HG02852 (cell line): ENCODE data around the gene SNX24.
"Not testable (repeated sequence)": the region's sequence is repeated elsewhere in the genome, so short reads cannot be mapped to it uniquely, and the experiment has no call there.

Experiments used
- ATAC-seq: cut with Tn5 transposase; IDR thresholded peaks from one replicate; pipeline ENCODE4 v1.9.1; 2021; ENCODE audit warnings: mild to moderate bottlenecking, moderate library complexity; ENCODE audit not compliant: unreplicated experiment

SNX24 gene

DNA sequence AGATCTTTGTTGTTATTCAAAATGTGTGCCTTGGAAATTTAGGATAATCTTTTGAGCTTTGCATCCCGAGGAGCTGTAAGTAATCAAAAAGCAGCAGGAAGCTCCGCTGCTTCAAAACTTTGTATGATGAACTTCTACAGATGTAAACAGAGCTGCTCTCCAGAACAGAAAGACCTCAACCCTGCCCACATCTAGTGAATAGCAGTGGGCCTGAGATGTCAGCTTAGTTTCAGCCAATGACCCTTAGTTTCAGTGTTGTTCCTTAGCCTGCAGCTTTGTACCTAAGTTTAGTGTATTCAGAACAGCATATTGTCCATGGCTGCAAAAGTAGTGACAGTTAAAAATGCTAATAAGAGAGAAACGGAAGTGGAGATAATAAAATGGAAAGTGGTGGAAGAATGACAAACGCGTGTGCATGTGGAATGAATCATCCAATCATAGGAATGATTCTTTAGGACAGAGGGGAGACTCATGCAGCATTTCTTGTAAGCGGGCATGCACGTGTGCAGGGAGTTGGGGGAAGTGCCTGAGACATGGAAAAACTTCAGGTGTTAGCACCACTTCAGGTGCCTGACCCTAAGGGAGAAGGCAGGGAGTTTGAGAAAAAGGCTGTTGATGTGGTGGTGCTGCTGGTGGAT lies 24.9 kb downstream of the SNX24 start:
- ATAC-seq, result no peak

DNA sequence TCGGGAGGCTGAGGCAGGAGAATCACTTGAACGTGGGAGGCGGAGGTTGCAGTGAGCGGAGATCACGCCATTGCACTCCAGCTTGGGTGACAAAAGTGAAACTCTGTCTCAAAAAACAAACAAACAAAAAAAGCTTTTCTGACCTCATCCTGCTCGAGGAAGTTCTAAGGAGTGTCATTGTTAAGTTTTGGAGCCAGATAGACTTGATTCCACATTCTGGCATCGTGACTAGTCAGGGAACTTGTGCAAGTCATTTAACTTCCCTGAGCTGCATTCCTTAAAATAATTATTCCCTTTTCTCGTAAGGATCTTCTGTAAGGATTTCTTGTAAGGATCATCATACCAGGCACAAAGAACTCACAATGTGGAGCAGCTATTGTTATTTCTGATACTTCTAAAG lies 26.2 kb downstream of the SNX24 start:
- no peak for ATAC-seq

DNA sequence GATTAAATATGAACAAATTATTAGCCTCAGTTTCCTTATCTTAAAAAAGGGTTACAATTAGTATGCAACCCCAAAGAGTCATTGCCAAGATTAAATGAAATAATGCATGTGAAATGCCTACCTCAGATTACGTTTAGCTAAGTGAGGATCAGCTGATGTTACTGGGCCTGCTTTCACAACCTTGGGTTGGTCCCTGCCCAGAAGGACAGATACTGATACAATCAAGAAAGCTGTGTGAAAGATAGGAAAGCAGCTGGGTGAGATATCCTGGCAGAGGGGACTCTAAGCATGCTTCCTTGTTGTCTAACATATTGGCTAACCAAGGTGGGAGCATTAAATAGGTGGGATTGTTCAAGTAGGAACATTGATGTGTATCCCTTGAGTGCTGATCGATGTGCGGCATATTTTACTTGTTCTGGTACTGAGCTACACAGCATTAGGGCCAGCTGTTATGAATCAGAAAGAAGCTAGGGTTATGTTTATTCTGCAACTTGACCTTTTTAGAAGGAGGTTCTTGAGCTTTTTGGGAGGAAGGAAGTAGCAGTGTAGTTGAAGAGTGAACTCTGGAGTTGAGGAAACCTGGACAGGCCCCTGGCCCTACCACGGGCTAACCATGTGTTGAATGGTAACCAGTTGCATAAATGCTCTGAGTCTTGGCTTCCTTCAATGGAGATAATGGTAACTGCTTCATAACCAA lies 28.9 kb downstream of the SNX24 start:
- no peak for ATAC-seq

DNA sequence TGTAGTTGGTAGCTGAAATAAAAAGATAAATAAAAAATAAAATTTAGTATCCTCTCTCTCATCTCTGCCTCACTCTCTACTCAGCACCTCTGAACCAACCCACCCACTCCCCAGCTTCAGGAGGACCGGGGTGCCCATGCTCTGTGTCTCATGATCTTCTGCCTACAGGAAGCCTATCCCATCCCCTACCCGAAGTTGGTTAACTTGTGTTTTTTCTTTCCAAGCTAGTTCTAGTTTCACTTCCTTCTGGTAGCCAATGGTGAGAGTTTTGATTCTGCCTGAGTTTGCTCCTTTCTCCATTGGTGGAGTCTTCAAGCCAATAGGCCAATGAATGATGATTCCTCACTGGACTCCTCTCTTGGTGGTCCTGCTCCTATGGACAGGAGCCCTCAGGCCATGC lies 32.1 kb downstream of the SNX24 start:
- ATAC-seq, result peak; percentile 54

DNA sequence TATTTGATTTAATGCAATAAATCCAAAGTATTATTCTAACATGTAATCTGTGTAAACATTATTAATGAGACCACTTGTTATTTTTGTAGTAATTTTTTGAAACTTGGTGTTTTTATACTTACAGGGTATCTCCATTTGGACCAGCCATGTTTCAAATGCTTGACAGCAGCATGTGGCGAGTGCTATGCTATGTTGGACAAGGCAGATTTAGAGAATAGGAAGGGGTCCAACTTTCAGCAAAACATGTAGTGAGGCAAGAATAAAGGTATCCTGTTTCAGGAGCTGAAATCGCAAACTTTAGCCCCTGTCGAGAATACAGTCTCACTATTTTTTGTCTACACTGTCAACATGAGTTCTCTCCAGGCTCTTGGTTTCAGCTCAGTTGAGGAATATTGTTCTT lies 33.7 kb downstream of the SNX24 start:
- no peak for ATAC-seq

DNA sequence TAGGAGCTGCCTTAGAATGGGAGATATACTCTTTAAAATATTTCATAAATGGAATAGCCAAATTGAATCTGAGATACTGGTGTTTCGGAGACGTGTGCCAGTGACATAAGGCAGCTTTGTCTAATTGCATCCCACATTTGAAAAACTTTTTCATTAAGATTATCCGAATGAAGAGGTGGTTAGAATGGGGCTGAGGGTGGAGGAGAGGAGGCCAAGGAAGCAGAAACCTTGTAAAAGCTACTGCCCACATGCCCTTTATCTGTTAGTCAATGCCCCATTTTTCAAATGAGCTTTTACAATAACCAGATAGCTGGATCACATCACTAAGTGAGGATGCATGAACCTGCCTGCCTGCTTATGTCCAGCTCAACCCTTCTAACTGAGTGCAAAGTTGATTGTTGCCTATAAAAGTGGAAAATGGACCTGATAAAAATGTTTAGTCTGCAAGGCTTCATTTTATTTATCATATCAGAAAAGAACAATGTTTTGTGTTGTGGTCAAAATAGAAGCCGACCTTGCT lies 34.8 kb downstream of the SNX24 start:
- ATAC-seq, result no peak

DNA sequence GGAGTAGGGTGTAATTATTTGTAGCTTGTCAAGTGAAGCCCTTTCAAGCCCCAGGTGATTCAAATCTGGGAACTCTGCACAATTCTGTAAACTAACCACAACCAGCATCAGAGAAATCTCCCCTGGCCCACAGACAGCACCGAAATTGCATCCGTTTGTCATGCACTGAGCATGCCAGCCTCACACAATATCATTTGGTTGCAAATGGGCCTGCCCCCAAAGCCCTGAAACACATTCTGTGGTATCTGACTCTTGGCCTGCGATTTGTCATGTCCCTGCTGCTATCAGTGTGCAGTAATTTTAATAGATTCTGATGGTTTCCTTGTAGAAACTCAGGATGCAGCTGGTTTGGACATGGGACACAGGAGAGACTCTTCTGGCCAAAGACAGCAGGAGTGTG lies 35.3 kb downstream of the SNX24 start:
- peak; percentile 81 for ATAC-seq

DNA sequence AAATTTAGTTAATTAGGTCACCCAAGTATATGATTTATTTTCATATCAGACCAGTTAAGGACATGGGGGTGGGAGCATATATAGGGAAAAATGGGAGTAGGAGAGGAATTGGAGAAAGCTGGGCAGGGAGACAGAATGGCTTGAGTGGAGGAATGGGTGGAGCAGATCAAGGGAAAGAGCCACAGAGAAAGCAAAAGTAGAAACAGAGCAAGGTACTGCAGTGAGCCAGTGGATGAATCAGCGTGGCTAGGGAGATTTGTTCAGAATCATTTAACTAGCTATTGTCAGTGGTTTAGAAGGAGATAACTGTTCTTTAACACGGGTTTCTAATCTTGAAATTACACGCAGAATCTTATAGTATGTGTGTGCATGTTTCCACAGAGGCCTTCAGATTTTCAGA lies 37.4 kb downstream of the SNX24 start:
- ATAC-seq, result peak; percentile 50

DNA sequence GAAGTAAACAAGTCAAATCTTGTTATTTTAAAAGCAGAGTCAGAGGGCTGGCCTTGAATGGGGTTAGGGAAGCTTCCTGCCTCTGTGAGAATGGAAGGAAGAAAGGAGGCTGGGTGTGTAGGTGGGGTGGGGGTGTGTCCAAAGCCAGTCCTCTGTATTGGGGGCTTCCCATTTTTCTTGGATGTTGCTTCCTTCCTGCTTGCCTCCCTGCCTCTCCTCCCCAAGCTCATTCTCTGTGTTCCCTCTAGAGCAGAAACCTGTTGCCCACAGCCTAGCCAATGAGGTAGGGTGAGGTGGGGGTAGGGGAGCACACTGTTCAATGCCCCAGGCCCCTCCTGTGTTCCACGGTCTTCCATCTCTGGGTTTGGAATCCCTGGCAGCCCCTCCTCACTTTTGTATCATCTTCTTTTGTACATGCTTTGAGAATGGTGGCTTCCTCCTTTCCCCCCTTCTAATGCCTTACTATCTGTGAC lies 39.7 kb downstream of the SNX24 start:
- no peak for ATAC-seq

DNA sequence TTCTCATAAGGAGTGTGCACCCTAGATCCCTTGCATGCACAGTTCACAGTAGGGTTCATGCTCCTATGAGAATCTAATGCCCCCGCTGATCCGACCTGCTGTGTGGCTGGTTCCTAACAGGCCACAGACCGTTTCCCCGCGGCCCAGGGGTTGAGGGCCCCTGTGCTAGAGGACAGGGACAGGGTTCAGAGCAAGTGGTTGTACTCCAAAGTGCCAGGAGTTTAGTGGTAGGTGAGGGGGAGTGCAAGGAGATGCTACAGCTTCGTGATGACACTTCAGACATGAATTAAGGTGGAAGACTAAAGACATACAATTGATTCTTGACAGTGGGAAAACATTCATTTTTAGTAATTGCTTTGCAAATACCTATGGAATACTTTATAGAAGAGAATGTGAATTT lies 40.5 kb downstream of the SNX24 start:
- no peak for ATAC-seq

DNA sequence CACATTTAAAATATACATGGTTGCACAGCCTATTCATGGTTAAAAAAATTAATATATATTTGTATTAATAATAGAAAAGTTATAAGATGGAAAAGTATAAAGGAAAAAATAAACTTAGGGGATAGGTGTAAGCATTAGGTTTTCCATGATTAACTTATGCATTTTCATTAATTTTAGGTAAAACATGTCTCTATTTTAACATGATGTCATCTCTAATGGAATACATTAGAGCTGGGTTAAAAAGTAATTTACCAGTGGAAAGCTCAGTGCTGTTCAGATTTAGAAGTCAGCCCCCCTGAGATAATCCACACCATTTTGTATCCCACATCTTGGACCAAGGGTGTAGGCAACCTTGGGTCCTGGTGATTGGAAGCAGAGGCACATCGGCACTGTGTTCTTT lies 49.7 kb downstream of the SNX24 start:
- no peak for ATAC-seq

DNA sequence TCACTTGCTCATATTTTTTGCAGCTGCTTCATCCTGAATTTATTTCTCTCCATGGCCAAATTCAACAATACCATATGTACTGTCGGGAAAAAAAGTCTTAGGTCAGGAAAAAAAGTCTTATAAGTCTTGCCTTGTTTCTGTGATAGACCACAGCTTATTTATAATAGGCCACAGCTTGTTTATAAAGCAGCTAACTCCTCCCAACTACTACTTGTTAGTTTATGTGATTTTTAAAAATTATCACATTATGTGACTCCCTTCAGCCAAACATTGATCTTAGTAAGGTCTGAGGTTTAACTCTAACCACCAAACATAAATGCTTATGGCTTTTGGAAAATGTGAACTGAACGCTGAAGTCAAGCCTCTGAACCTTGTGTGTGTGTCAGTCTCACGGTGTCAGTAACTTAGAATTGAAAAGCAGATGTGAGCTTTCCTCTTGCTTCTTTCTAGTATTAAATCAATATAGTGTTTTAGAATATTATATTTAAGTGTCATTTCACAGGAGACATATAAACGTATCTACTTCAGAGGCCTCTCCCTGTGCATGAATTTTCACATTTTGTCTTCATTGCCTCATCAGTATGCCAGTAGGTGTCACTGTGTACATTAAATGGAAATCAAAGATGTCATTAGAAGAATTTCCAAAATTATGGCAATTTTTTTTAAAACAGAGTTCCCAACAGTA lies 51.3 kb downstream of the SNX24 start:
- ATAC-seq, result no peak

DNA sequence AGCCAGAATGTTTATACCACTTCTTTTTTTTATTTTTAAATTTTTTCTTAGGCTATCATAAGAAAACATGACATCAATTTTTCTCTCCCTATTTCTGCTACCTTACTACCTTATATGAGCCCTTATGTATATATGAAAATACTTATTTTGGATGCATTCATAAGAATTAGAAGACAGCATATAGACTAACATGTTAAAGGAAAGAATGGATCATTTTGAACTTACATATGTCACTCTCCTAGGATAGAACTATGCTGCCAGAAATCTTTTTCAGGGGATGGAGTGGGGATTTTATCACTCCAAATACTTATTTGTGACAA lies 51.8 kb downstream of the SNX24 start:
- no peak for ATAC-seq

DNA sequence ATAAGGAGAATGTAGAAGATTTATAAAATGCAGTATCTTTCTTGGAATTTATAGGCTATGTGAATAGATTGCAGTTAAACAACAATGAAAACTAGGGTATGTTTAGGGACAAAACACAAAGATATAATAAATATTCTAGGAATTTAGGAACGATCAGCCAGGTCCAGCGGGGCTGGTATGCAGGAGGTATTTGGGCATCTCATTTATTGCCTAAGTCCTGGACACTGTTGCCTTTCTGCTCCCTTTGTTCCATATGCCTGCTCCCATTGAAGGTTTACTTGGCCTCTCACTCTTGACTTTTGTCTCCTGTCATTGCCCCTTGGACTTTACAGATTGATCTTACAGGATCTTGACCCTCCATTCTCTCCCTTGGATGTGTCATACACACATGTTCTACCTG lies 55.9 kb downstream of the SNX24 start:
- ATAC-seq, result no peak

DNA sequence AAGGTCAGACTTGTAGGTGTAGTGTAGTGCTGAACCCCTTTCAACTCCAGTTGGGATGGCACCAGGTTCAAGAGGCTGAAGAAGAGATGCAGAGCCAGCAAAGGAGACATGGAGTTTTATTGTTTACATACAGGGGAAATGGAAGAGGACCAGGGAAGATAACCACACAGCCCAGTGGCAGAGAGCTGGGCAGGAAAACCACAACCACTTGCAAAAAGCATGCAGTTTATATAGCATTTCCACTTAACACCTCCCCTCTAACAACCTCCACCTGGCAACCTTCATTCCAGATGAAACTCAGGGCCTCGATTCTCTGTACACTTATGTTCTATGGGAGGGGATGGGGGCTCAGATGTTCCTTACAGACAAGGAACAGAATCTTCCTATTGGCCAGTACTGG lies 56.9 kb downstream of the SNX24 start:
- no peak for ATAC-seq

DNA sequence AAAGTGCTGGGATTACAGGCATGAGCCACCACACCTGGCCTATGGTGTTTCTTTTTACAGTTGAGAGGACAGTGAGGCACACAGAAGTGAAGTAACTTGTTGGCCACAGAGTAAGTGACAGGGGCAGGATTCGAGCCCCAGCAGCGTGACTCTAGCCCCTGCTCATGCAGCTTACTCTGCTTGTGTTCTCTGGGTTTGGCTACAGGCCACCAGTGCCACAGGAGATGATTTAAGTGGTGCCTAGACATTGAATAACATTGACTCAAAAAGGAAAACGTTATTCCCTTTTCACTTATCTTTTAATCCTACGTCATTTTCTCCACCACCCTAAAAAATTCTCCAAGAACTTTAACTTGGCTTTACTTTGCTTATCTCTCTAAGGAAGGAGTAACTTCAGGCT lies 61.4 kb downstream of the SNX24 start:
- no peak for ATAC-seq

DNA sequence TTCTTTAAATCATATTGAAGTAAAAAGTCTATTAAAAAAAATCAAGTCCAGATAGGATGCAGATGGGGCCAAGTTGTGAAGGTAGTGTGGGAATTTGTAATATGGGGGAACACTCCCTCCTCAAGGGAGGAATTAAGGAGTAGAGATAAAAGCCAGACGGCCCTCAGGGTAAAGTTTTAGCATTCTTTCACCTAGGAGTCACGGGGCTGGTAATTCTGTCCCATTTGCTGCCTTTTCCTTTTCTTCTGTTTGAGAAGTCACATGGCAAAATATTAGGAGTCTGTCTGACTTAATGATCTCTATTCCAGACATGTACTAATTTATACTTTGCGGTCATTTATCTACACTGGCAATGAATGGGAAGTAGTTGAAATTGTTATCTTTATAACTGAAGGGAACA lies 61.9 kb downstream of the SNX24 start:
- ATAC-seq, result no peak

DNA sequence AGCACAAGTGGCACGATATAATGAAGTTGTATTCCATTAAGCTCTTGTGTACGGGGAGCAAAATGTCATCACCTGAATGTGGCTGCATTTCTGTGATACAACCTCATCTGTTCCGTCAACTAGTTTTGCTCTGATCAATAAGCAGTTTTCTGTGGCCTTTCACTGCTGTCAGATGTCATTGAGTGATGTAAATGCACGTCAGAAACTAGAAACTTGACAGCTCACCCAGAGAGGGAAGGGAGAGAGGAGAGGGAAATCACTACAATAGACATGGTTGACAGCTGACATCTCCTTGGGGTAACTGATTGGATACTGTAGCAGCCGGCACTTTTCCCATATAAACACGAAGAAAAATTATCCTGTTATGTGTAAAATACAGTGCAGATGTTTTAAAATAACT lies 62.7 kb downstream of the SNX24 start:
- ATAC-seq, result no peak

DNA sequence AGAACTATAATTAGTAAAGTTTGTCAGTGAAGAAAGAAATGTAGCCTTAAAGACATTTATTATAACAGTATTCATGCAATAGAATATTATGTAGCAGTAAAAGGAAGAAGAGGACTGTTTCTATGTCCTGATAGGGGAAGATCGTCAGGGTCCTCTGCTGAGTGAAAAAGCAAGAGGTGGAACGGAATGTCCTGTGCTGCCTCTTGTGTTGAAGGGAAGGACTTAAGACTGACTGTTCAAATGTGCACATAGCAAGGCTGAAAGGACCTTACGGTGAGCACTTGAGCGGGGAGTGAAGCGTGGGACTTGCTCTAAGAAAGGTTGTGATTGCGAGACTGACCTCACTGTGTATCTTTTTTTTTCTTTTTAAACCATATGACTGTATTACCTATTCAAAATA lies 63.2 kb downstream of the SNX24 start:
- no peak for ATAC-seq

DNA sequence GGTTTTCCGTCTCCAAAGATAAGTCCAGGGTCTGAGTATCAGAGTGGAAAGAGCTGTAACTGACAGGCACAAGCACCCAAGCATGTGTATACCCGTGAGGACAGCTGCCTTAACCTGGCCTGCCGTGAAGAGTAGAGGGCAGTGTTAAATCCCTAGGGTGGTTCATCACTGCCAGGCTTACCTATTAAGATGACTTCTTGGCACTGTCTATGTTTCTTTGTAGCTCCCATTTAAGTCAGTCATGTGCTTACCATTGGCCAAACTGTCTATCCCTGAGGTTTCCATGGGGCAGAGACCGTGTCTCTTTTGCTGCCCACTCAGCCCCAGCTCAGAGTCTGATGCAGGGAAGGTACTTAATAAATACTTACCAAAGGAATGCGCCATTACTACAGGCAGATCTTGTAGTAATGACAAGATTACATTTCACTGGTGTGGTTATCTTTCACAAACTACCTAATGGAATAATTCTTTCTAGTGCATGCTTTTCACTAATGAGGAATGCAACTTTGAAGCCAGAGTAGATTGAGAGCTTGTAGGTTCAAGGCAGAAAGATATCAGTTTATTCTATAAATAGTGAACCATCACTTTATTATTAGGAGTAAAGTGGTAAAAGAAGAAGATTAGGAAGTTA lies 64.2 kb downstream of the SNX24 start:
- ATAC-seq, result no peak

DNA sequence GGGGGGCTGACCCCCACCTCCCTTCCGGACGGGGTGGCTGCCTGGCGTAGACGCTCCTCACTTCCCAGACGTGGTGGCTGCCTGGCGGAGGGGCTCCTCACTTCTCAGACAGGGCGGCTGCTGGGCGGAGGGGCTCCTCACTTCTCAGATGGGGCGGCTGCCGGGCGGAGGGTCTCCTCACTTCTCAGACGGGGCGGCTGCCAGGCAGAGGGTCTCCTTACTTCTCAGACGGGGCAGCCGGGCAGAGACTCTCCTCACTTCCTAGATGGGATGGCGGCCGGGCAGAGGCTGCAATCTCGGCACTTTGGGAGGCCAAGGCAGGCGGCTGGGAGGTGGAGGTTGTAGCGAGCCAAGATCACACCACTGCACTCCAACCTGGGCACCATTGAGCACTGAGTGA lies 68.0 kb downstream of the SNX24 start:
- not testable (repeated sequence) for ATAC-seq
